ENCODE data around the gene CCDC92. TPM values are rescaled to one million over a fixed set of nuclear protein-coding genes. Genes with fewer than 3 reads are reported as not detected.

Gene CCDC92
- total and polyA plus RNA-seq, 2 donors (not counting 1 experiment from before 2014, with no cell fraction given), result 26.6 to 36.2 TPM

GRCh38 chr12:123938679-123939480 is 33.8 kb downstream of the CCDC92 start:
- Histone ChIP-seq H3K36me3 (replicated peaks in 1 of 2; ENCODE audit: control extremely low read depth in 1 of 2, control insufficient read depth in 1 of 2, extremely low read depth in 1 of 2, insufficient read depth in 2 of 2, low read length in 1 of 2) (peaks cover 3 to 39% of the 10 kb centered on the region in 2 experiments), H4K20me1 (ENCODE audit: control insufficient read depth, insufficient read depth, low read length, poor library complexity, severe bottlenecking) (no peaks in the 10 kb centered on the region), H3K27ac (ENCODE audit: low read length in 2 of 2) (no peak overlapping the region), H3K4me2 (replicated peaks; ENCODE audit: low read depth, low read length, poor library complexity, severe bottlenecking) (peak overlapping the region; percentile 56), H3K79me2 (ENCODE audit: control insufficient read depth, insufficient read depth, low read length) (no peaks in the 10 kb centered on the region), H3K9me3 (ENCODE audit: control extremely low read depth in 1 of 3, control insufficient read depth in 2 of 3, insufficient read depth in 1 of 3, low read length in 2 of 3) (peaks cover 0 to 12% (median 2%) of the 10 kb centered on the region in 3 donors), H3K4me1 (ENCODE audit: control insufficient read depth in 2 of 2, insufficient read depth in 2 of 2, low read length in 2 of 2) (peaks cover 15 to 18% of the 10 kb centered on the region in 2 donors), H2AFZ (ENCODE audit: insufficient read depth, low read depth, low read length, poor library complexity, severe bottlenecking) (no peak overlapping the region), H3K4me3 (ENCODE audit: control extremely low read depth in 1 of 5, extremely low read depth in 1 of 5, insufficient read depth in 1 of 5, low read depth in 2 of 5, low read length in 4 of 5) (no peak overlapping the region), H3K9ac (ENCODE audit: low read length) (no peak overlapping the region), H3K27me3 (replicated peaks in 1 of 4; ENCODE audit: control extremely low read depth in 1 of 4, control insufficient read depth in 3 of 4, insufficient read depth in 4 of 4, low read length in 3 of 4) (no peaks in the 10 kb centered on the region)
- peaks cover 23% of the 10 kb centered on the region for H3K4me1 Mint-ChIP-seq
- H3K9me3 Mint-ChIP-seq (ENCODE audit: insufficient read depth), result peaks cover 2% of the 10 kb centered on the region
- peak overlapping the region; percentile 64 for H3K4me3 Mint-ChIP-seq
- H3K27me3 Mint-ChIP-seq, result no peaks in the 10 kb centered on the region
- ATAC-seq (ENCODE audit: low read depth) (no peak), DNase-seq (no peak)
- 91% methylated on average over 16 of the region's 16 CpGs for WGBS (ENCODE audit: insufficient coverage)
- CTCF ChIA-PET, result interaction anchor here (0.6 kb wide), 1 partner anchor 30 kb away, joined by 5 read pairs; no protein-coding TSS in a partner anchor
- intact Hi-C loops (cut with micrococcal nuclease), result no loop called here
- TF ChIP-seq CTCF (IDR thresholded peaks at IDR 0.05), result no peak
- no peak for TF ChIP-seq EZH2 (IDR thresholded peaks at IDR 0.05; ENCODE audit: borderline replicate concordance, insufficient read depth, low read depth, low read length, poor library complexity, severe bottlenecking)
- no peak overlapping the region for H3K27ac Mint-ChIP-seq
- POLR2A ChIA-PET, result no interaction called here
